ENCODE results near the gene CCDC63. TPM values are rescaled to one million over a fixed set of nuclear protein-coding genes. Genes with fewer than 3 reads are reported as not detected.

CCDC63 gene
- total RNA-seq, 1 experiment from 2014 or later, result not detected

DNA sequence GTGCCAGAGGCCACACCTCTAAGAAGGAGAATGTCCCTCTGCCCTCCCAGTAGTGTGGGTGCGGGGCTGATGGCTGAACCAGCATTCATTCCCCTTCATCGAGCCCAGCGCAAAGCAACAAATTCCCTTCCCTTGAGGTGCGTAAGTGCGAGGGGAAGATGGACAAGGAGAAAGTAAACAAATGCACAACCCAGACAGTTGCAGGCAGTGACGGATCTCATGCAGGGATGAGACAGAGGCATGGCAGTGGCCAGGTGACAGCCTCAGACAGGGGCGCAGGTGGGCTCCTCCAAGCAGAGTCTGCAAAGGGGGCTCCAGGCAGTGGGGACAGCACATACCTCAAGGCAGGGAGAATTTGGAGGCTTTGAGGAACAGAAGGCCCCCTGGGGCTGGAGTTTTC is 75.9 kb downstream of the CCDC63 start:
- no peaks in the 10 kb centered on the region for H3K9me3 ChIP-seq (ENCODE audit: control insufficient read depth, insufficient read depth, low read depth, low read length)
- no peak overlapping the region for H3K27ac ChIP-seq (ENCODE audit: low read length)
- intact Hi-C loops (cut with micrococcal nuclease; ENCODE audit: unreplicated experiment) (no loop called here), in situ Hi-C loops (cut with HindIII; ENCODE audit: low pct_unique_long_range_greater_than_20kb, low sequenced_read_pairs) (no loop called here)
- H3K4me1 ChIP-seq (ENCODE audit: control insufficient read depth, insufficient read depth, low read length), result peaks cover 1% of the 10 kb centered on the region; the same call in 1 of the 2 replicates
- BruUV-seq (replicated peaks), result no TSS peak
- no peak for DNase-seq (ENCODE audit: low read depth, low spot score)
- H3K27me3 ChIP-seq (ENCODE audit: control insufficient read depth, insufficient read depth, low read length), result no peaks in the 10 kb centered on the region
- TF ChIP-seq, protein P1, sequence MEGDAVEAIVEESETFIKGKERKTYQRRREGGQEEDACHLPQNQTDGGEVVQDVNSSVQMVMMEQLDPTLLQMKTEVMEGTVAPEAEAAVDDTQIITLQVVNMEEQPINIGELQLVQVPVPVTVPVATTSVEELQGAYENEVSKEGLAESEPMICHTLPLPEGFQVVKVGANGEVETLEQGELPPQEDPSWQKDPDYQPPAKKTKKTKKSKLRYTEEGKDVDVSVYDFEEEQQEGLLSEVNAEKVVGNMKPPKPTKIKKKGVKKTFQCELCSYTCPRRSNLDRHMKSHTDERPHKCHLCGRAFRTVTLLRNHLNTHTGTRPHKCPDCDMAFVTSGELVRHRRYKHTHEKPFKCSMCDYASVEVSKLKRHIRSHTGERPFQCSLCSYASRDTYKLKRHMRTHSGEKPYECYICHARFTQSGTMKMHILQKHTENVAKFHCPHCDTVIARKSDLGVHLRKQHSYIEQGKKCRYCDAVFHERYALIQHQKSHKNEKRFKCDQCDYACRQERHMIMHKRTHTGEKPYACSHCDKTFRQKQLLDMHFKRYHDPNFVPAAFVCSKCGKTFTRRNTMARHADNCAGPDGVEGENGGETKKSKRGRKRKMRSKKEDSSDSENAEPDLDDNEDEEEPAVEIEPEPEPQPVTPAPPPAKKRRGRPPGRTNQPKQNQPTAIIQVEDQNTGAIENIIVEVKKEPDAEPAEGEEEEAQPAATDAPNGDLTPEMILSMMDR (IDR thresholded peaks at IDR 0.05), result no peak
- no peak for TF ChIP-seq POLR2AphosphoS5 (IDR thresholded peaks at IDR 0.05; ENCODE audit: low read depth, low read length)
- no peak for TF ChIP-seq TCF7L2 (IDR thresholded peaks at IDR 0.05; ENCODE audit: low read depth, low read length)
- TF ChIP-seq, protein P2, sequence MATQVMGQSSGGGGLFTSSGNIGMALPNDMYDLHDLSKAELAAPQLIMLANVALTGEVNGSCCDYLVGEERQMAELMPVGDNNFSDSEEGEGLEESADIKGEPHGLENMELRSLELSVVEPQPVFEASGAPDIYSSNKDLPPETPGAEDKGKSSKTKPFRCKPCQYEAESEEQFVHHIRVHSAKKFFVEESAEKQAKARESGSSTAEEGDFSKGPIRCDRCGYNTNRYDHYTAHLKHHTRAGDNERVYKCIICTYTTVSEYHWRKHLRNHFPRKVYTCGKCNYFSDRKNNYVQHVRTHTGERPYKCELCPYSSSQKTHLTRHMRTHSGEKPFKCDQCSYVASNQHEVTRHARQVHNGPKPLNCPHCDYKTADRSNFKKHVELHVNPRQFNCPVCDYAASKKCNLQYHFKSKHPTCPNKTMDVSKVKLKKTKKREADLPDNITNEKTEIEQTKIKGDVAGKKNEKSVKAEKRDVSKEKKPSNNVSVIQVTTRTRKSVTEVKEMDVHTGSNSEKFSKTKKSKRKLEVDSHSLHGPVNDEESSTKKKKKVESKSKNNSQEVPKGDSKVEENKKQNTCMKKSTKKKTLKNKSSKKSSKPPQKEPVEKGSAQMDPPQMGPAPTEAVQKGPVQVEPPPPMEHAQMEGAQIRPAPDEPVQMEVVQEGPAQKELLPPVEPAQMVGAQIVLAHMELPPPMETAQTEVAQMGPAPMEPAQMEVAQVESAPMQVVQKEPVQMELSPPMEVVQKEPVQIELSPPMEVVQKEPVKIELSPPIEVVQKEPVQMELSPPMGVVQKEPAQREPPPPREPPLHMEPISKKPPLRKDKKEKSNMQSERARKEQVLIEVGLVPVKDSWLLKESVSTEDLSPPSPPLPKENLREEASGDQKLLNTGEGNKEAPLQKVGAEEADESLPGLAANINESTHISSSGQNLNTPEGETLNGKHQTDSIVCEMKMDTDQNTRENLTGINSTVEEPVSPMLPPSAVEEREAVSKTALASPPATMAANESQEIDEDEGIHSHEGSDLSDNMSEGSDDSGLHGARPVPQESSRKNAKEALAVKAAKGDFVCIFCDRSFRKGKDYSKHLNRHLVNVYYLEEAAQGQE (IDR thresholded peaks at IDR 0.05; ENCODE audit: insufficient read depth in 1 of 2, low read depth in 2 of 2, low read length in 1 of 2), result no peak
- no peak for TF ChIP-seq SIN3A (IDR thresholded peaks at IDR 0.05; ENCODE audit: borderline replicate concordance, insufficient read depth, low read depth, low read length)
- H3K4me3 ChIP-seq (ENCODE audit: low read depth in 2 of 2, low read length in 2 of 2), result no peak overlapping the region
- POLR2A ChIA-PET, result no interaction called here
- CTCF ChIA-PET, result interaction anchor here (1.1 kb wide), 1 partner anchor 381 kb away, joined by 11 read pairs; no protein-coding TSS in a partner anchor
- ATAC-seq, result no peak
- H3K36me3 ChIP-seq (ENCODE audit: control insufficient read depth, insufficient read depth, low read length), result no peaks in the 10 kb centered on the region

DNA sequence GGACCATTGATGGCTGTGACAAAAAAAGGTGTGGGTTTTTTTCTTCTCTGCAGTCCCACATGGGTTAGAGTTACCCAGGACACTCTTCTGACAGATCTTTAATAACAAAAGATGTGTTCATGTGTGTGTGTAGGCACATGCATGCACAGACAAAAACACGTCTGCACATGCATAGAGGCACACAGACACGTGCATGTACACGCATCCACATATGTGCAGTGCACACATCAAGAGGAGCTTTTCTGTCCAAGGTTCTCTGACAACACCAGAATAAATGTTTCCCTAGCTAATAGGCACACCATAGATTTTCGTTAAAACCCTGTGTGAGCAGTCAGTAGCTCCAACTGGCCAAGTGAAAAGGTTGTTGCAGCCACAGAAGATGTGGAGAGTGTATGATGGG is 76.4 kb downstream of the CCDC63 start:
- Histone ChIP-seq H3K4me3 (ENCODE audit: low read depth in 2 of 2, low read length in 2 of 2) (no peak overlapping the region), H3K4me1 (ENCODE audit: control insufficient read depth, insufficient read depth, low read length) (no peaks in the 10 kb centered on the region), H3K9me3 (ENCODE audit: control insufficient read depth, insufficient read depth, low read depth, low read length) (no peaks in the 10 kb centered on the region), H3K27me3 (ENCODE audit: control insufficient read depth, insufficient read depth, low read length) (no peaks in the 10 kb centered on the region), H3K27ac (ENCODE audit: low read length) (no peak overlapping the region), H3K36me3 (ENCODE audit: control insufficient read depth, insufficient read depth, low read length) (no peaks in the 10 kb centered on the region)
- in situ Hi-C loops (cut with HindIII; ENCODE audit: low pct_unique_long_range_greater_than_20kb, low sequenced_read_pairs) (no loop called here), intact Hi-C loops (cut with micrococcal nuclease; ENCODE audit: unreplicated experiment) (no loop called here)
- POLR2A ChIA-PET, result no interaction called here
- DNase-seq (ENCODE audit: low read depth, low spot score) (no peak), ATAC-seq (no peak)
- BruUV-seq (replicated peaks), result no TSS peak
- TF ChIP-seq SIN3A (IDR thresholded peaks at IDR 0.05; ENCODE audit: borderline replicate concordance, insufficient read depth, low read depth, low read length) (no peak), POLR2AphosphoS5 (IDR thresholded peaks at IDR 0.05; ENCODE audit: low read depth, low read length) (no peak), TCF7L2 (IDR thresholded peaks at IDR 0.05; ENCODE audit: low read depth, low read length) (no peak)
- TF ChIP-seq, protein P1 (IDR thresholded peaks at IDR 0.05), result no peak
- TF ChIP-seq, protein P2 (IDR thresholded peaks at IDR 0.05; ENCODE audit: insufficient read depth in 1 of 2, low read depth in 2 of 2, low read length in 1 of 2), result no peak
- CTCF ChIA-PET, result no interaction called here

All from Panc1 (cell line).